GM10248 (cell line): ENCODE results near the gene CD19.
A peak's percentile ranks its signal among the peaks of the same experiment; 100 is the strongest.
"Not testable (repeated sequence)": the region's sequence is repeated elsewhere in the genome, so short reads cannot be mapped to it uniquely, and the experiment has no call there.

ENCODE experiments used
- CTCF ChIA-PET: fragments of 300-600 bp; sonication (Branson Sonifier 250); formaldehyde crosslinking; extraction: SDS; loops from one replicate; lab custom pipeline; 2021; ENCODE audit warnings: antibody characterized with exemption; lab: Yijun Ruan, JAX
- POLR2A ChIA-PET: fragments of 350-650 bp; sonication (Branson Sonifier 250); formaldehyde crosslinking; extraction: SDS; loops from one replicate; lab custom pipeline; 2020; ENCODE audit warnings: antibody characterized with exemption; lab: Yijun Ruan, JAX
- DNase-seq: peaks from one replicate; pipeline ENCODE4 v3.0.0; 2012; ENCODE audit errors: extremely low spot score
- CTCF ChIP-seq: IDR thresholded peaks from 2 replicates; pipeline ENCODE4 v1.5.1; 2012; ENCODE audit warnings: mild to moderate bottlenecking, low read depth; ENCODE audit errors: extremely low read depth, missing control alignments, control extremely low read depth

Gene CD19

DNA sequence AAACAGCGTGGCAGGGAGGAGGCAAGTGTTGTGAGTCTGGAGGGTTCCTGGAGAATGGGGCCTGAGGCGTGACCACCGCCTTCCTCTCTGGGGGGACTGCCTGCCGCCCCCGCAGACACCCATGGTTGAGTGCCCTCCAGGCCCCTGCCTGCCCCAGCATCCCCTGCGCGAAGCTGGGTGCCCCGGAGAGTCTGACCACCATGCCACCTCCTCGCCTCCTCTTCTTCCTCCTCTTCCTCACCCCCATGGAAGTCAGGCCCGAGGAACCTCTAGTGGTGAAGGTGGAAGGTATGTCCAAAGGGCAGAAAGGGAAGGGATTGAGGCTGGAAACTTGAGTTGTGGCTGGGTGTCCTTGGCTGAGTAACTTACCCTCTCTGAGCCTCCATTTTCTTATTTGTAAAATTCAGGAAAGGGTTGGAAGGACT is at the start of gene CD19:
TSS of gene CD19 (plus strand) at position 171 of the 425 bp plus-strand sequence. CDS start at position 201, 30 bp downstream.
- CTCF ChIA-PET, result interaction anchor here (1.3 to 12.7 kb wide), 6 partner anchors 8 to 69 kb away, joined by 3 to 139 read pairs (median 6); partner anchors contain the start of gene SH2B1
- peak; percentile 70 for DNase-seq
- no peak for TF ChIP-seq CTCF
- POLR2A ChIA-PET, result interaction anchor here (1.3 kb wide), 1 partner anchor 86 kb away, joined by 4 read pairs; the partner anchor contains the start of gene TUFM

GRCh38 chr16:28882551-28883160 is 49.1 kb upstream of the CD19 start:
- CTCF ChIA-PET, result no interaction called here
- no peak for TF ChIP-seq CTCF
- POLR2A ChIA-PET, result no interaction called here
- DNase-seq, result no peak

GRCh38 chr16:28883221-28883996 is 48.4 kb upstream of the CD19 start:
- ChIA-PET POLR2A (no interaction called here), CTCF (no interaction called here)
- DNase-seq, result no peak
- no peak for TF ChIP-seq CTCF

GRCh38 chr16:28884045-28884444 is 47.7 kb upstream of the CD19 start:
- CTCF ChIA-PET, result interaction anchor here (1.0 to 1.3 kb wide), 2 partner anchors 12 to 61 kb away, joined by 3 to 4 read pairs; no protein-coding TSS in a partner anchor
- no peak for TF ChIP-seq CTCF
- POLR2A ChIA-PET, result no interaction called here
- DNase-seq, result no peak

DNA sequence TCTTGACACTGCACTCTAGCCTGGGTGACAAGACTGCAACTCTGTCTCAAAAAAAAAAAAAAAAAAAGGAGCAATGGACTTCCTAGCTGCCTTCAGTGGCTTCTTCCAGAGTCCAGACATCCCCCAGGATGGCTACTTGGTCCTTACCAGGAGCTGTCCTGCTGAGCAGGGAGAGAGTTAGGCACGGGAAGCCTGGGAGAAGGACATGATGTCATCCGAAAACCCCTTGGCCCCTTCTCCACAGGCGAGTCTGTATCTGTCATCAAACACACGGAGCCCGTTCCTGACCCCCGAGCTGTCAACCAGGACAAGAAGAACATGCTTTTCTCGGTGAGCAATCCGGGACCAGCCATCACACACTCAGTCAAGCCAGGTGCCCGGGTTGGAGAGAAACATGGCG is 44.8 kb upstream of the CD19 start:
- CTCF ChIA-PET, result interaction anchor here (1.5 to 1.6 kb wide), 2 partner anchors 12 to 58 kb away, joined by 4 to 9 read pairs; no protein-coding TSS in a partner anchor
- no peak for TF ChIP-seq CTCF
- DNase-seq, result no peak
- POLR2A ChIA-PET, result no interaction called here

DNA sequence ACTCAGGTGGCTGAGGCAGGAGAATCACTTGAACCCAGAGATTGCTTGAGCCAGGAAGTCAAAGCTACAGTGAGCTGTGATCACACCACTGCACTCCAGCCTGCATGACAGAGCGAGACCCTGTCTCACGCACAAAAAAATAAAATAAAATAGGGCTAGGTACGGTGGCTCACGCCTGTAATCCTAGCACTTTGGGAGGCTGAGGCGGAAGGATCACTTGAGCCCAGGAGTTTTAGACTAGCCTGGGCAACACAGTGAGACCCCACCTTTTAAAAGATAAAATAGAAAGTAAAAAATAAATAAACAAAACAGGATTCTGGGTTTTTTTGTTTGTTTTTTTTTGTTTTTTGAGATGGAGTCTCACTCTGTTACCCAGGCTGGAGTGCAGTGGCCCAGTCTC is 41.4 kb upstream of the CD19 start:
- DNase-seq, POLR2A ChIA-PET: not testable (repeated sequence)
- CTCF ChIA-PET, result interaction anchor here (1.0 to 1.3 kb wide), 3 partner anchors 10 to 55 kb away, joined by 3 to 6 read pairs (median 3); no protein-coding TSS in a partner anchor
